ENCODE results near the gene POU3F1.

Gene POU3F1

GRCh38 chr1:38027201-38028104, 19.1 kb downstream of the POU3F1 start:
- DNase-seq: no peak

- peak; percentile 82 for DNase-seq
These were observed 19.9 kb downstream of the POU3F1 start for GRCh38 chr1:38026592-38027200.

- DNase-seq: no peak
These were observed 20.9 kb downstream of the POU3F1 start for GRCh38 chr1:38025664-38026063.

DNA sequence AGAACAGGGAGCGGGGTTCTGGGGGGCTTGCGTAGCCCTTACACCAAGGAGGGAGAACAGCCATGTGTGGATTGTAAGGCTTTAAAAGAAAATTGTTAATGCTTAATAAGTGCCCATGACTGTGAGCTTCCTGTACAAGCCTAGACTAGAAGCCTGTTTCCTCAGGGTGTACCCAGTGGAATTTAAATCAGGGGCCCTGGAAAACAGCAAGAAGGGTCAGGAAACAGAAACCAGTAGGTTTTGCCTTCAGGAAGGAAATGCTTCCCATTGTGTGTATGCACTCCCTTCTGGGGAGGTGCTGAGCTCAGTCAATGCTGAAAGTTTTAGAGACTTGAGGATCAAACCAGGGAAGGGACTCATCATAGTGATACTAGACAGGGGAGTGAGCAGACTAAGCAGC, 21.4 kb downstream of the POU3F1 start:
- no peak for DNase-seq

- DNase-seq: no peak
These were observed 23.8 kb downstream of the POU3F1 start for GRCh38 chr1:38022810-38023209.

- DNase-seq: no peak
These were observed 24.6 kb downstream of the POU3F1 start for GRCh38 chr1:38021969-38022368.

- DNase-seq: no peak
These were observed 26.2 kb downstream of the POU3F1 start for GRCh38 chr1:38020396-38020795.

DNA sequence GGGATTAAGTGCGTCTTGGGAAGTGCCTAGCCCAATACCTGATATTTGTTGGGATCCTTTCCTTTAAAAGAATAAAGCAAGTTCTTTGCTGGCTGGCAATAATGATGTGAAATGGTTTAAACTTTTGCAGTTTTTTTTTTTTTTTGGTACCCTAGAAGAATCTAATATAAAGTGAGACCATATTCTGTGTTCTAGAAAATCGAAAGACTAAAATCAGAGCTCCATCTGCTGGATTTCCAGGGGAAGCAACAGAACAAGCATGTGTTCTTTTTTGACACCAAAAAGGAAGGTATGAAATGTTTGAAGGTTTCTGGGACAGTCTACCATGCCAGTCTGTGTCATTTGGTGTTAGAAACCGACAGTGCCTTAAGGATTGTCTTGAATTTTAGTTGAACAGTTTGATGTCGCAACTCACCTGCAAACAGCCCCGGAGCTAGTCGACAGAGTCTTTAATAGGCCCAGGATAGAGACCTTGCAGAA, 27.7 kb downstream of the POU3F1 start:
- DNase-seq: peak; percentile 33

- no peak for DNase-seq
These were observed 30.4 kb downstream of the POU3F1 start for GRCh38 chr1:38015978-38016725.

DNA sequence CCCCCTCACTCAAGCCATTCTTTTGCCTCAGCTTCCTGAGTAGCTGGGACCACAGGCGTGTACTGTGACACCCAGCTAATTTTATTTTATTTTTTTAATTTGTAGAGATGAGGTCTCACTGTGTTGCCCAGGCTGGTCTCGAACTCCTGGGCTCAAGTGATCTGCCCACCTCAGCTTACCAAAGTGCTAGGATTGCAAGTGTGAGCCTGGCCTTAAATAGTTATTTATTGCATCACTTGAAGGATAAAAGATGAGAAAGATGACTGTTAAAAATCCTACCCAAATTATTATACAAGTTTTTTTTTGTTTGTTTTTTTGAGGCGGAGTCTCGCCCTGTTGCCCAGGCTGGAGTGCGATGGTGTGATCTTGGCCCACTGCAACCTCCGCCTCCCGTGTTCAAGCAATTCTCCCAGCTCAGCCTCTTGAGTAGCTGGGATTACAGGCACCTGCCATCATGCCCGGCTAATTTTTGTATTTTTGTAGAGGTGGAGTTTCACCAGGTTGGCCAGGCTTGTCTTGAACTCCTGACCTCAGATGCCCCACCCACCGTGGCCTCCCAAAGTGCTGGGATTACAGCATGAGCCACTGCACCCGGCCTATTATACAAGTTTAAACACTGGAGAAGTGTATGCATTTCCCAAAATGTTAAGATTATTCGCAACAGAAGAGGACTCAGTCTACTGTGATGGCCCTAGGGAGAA, 31.7 kb downstream of the POU3F1 start:
- no peak for DNase-seq

DNA sequence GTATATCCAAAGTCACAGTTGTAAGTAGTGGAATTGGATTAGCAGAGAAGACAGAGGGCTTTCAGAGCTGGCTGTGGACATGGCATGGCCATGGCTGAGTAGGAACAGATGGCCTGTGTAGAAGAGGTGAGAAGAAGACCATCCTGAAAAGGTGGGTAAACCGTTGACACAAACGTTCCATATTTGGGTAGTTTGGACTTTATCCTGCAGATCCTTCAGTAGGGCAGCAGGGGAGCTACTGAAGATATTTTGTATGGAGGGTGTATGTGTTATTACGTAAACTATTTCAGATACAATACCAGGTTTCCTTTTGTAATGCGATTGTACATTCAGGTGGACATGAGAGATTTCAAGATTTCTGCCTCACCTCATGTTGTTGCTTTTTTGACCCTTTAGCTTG, 32.4 kb downstream of the POU3F1 start:
- DNase-seq: no peak

DNA sequence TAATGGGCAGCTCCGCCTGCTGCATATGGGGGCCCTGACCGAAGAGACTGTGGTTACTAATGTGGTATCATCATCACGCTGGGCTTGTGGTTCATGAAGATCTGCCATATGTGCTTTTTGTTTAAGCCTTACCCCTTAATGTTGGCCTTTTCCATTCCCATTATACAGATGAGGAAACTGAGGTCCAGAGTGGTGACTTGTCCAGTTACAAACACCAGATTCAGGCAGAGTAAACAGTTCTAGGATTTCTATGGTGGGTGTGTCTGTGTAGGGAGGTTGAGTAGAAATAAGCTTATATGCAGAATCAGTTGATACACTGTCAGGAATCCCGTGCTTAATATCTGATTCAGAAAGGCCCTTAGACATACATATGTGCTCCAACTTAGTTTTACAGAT, 33.4 kb downstream of the POU3F1 start:
- DNase-seq: no peak

DNA sequence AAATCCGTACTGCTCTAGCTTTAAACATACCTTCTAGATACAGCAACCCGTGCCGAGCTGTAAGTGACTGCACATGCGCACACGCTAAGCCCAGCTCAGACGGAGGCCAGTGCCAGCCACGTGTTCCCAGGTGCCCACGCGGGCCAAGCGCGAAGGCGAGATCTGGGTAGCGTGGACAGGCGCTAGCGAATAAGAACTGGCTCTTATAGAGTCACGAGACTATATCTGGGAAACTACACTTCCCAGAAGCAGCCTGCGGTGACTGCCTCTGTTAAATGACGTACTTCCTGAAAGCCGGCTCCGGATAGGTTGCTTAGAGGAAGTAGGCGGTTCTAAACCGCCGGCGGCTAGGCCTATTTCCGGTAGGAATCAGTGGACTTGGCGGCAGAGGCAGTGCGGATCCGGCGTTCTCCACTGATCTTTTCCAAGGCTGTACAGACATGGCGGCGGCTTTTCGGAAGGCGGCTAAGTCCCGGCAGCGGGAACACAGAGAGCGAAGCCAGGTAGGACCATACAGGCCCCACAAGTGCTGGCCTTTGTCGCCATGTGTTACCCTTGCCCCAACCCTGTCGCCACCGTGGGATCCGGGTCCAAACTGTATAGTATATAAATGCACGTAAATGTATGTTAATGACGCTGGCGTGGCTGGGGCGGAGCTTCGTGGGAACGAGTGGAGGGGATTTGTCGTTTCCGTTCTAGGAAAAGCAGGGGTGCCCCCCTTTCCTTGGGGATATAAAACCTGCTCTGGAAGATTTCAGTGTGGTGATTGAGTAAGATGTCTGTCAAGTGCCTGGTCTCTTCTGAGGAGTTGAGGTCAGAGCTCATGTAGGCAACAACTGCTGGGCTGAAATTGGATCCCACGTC, 34.0 kb downstream of the POU3F1 start, which contains the start of gene UTP11:
Gene UTP11 (plus strand): TSS at position 372 of the 864 bp plus-strand sequence. CDS start 69 bp downstream, at position 441.
- peak; percentile 100 for DNase-seq

- DNase-seq: no peak
These were observed 36.8 kb downstream of the POU3F1 start for GRCh38 chr1:38009841-38010180.

DNA sequence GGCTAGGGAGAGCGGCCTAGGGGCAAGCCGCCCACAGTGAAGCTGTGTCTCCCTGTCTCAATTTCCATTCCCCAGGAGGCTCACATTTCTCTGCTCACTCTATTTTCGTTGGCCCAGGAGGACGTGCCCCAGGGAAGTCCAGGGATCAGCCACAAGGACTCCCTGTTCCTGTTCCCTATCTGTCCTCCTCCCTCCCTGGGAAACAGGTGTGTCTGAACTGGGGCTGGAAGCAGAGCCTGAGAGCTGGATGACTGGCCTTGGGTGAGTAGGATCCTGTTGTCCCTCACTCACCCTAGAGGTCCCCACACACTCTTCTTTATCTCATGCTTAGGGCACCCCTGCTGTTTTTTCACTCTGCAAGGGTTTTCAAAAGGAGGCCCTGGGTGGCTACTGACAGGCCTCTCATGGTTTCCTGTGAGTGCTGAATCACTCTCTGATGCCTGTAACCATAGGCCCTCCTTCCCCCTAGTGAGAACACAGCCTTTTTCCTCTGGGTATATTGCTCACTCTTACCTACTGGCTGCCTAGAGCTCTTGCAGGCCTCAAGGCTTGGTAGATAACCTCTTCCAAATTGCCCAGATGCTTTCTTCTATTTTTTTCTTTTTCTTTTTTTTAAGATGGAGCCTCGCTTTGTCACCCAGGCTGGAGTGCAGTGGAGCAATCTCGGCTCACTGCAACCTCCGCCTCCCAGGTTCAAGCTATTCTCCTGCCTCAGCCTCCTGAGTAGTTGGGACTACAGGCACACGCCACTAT, 37.3 kb downstream of the POU3F1 start:
- DNase-seq: no peak

GRCh38 chr1:38006008-38006828, 40.4 kb downstream of the POU3F1 start:
- no peak for DNase-seq

- DNase-seq: no peak
These were observed 41.2 kb downstream of the POU3F1 start, which contains the start of gene FHL3 for GRCh38 chr1:38005195-38006007. Gene FHL3 (minus strand): TSS chr1:38005514. CDS start chr1:37999412, 6,102 bp downstream.

DNA sequence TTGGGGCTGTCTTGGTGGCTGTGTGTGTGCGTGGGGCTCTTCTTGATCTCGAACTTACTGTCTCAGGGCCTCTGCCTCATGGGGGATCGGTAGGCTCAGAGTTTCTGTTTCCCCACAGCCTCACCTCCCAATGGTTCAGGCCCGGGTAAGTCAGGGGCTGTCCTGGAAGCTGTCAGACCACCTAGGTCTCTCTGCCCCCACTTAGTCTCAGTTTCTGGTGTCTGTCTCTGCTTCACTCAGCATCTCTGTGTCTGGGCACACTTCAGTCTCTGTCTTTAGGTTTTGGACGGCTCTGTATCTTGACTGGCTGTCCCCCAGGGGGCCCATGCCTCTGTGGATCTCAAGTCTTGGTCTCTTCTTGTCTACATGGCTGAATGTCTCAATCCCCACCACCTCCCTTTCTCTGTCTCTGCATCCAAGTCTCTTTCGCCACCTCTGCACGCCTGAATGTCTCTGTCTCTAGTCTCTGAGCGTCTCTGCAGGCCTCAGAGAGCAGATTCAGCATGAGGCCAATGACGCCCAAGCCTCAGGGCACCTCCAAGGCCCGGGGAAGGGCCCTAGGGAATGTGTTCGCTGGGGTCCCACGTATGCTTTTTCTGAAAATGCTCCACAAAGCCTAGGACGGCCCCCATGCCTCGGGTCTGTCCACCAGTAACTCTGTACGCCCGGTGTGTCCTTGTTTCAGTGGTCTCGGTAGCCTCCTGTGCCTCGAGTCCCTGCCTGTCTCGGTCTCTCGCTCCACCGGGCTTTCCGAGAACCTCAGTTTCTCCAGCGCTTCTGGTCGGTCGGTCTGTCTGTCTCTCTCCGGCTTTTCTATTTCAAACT, 42.1 kb downstream of the POU3F1 start:
- DNase-seq: no peak
